ENCODE results near the gene PHGDH. TPM values are rescaled to one million over a fixed set of nuclear protein-coding genes. Genes with fewer than 3 reads are reported as not detected.

Gene PHGDH
- 100 to 1,000 TPM; 185 to 307 TPM for total RNA-seq

DNA sequence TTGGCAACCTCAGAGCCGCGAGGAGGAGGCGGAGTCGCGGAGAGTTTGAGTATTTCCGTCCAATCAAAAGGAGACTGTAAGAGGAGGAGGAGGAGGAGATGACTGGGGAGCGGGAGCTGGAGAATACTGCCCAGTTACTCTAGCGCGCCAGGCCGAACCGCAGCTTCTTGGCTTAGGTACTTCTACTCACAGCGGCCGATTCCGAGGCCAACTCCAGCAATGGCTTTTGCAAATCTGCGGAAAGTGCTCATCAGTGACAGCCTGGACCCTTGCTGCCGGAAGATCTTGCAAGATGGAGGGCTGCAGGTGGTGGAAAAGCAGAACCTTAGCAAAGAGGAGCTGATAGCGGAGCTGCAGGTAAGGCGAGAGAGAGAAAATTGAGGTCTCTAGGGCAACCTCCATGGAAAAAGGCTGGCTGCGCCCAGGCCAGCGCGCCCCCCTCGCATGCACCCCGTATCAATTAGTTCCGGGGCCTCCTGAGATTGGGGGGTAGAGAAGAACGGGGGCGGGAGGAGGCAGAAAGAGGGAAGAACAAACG, at the start of gene PHGDH:
Gene PHGDH, plus strand, starts transcription at position 131 of the 538 bp plus-strand sequence. Its CDS starts 89 bp downstream, at position 220.
- DNase-seq (ENCODE audit: low spot score) = peak; percentile 85
- under 1% methylated on average over 27 of the region's 27 CpGs for WGBS
- Histone ChIP-seq H3K9me3 (no peaks in the 10 kb centered on the region), H3K4me1 (replicated peaks) (no peaks in the 10 kb centered on the region), H3K4me3 (peak within 1 kb of the TSS; percentile 61 to 66), H3K36me3 (no peaks in the 10 kb centered on the region), H3K27ac (peak within 1 kb of the TSS; percentile 84 to 85), H3K27me3 (replicated peaks; ENCODE audit: insufficient read depth) (no peaks in the 10 kb centered on the region)
- intact Hi-C loops (cut with DNase I) = no loop called here
- TF ChIP-seq, protein P1, sequence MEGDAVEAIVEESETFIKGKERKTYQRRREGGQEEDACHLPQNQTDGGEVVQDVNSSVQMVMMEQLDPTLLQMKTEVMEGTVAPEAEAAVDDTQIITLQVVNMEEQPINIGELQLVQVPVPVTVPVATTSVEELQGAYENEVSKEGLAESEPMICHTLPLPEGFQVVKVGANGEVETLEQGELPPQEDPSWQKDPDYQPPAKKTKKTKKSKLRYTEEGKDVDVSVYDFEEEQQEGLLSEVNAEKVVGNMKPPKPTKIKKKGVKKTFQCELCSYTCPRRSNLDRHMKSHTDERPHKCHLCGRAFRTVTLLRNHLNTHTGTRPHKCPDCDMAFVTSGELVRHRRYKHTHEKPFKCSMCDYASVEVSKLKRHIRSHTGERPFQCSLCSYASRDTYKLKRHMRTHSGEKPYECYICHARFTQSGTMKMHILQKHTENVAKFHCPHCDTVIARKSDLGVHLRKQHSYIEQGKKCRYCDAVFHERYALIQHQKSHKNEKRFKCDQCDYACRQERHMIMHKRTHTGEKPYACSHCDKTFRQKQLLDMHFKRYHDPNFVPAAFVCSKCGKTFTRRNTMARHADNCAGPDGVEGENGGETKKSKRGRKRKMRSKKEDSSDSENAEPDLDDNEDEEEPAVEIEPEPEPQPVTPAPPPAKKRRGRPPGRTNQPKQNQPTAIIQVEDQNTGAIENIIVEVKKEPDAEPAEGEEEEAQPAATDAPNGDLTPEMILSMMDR (IDR thresholded peaks at IDR 0.05) = no peak
- TF ChIP-seq POLR2A (IDR thresholded peaks at IDR 0.05) (peak; percentile 76), POLR2AphosphoS5 (IDR thresholded peaks at IDR 0.05) (peak; percentile 78)

DNA sequence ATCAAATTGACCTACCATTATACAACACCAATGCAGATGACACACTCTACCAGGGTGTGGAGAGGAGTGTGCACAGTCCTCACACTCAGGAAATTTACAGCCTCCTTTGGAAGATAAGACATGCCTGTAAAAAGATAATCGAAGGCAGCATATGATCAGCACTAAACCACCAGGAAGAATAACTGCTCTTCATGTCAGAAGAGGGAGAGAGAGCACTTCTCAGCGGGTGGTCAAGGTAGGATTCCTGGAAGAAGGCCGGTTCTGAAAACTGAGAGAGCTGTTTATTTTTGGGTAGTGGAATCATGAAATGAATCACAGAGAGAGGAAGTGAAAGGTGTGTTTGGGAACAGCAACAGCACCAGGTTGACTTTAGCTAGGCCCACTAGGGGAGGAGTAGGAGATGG, 49.7 kb upstream of the PHGDH start:
- Histone ChIP-seq H3K9me3 (no peaks in the 10 kb centered on the region), H3K27ac (peak overlapping the region; percentile 77 to 83), H3K27me3 (replicated peaks; ENCODE audit: insufficient read depth) (no peaks in the 10 kb centered on the region), H3K36me3 (no peaks in the 10 kb centered on the region), H3K4me1 (replicated peaks) (peaks cover 14% of the 10 kb centered on the region), H3K4me3 (no peak overlapping the region)
- WGBS = 60% methylated on average over 3 of the region's 3 CpGs
- intact Hi-C loops (cut with DNase I) = loop anchor here (2.0 kb wide), 1 partner anchor 49 kb away; no protein-coding TSS in a partner anchor
- no peak for DNase-seq (ENCODE audit: low spot score)
- TF ChIP-seq POLR2AphosphoS5 (IDR thresholded peaks at IDR 0.05) (no peak), POLR2A (IDR thresholded peaks at IDR 0.05) (no peak)
- TF ChIP-seq, protein P1 (IDR thresholded peaks at IDR 0.05) = no peak

DNA sequence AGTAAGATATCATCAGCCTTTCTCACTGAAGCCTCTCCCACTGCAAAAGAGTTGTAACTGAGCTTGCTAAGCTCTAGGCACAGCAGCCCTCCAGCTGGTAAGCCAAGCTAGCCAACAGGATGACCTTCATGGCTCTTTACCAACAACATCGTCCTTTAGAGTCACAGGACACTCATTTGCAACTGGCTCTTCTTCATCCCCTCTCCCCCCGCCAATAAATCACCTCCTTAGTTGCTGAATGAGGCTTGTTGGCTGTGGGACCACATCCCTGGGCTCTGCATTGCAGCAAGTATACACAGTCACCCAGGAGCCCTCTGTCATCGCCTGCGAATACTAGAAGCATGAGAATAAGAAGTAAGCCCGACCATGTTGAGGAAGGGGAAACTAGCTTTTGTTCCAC, 47.7 kb upstream of the PHGDH start:
- H3K27me3 ChIP-seq (replicated peaks; ENCODE audit: insufficient read depth) = no peaks in the 10 kb centered on the region
- no peaks in the 10 kb centered on the region for H3K9me3 ChIP-seq
- intact Hi-C loops (cut with DNase I) = no loop called here
- peaks cover 12% of the 10 kb centered on the region for H3K4me1 ChIP-seq (replicated peaks)
- no peaks in the 10 kb centered on the region for H3K36me3 ChIP-seq
- WGBS = 81% methylated on average over 5 of the region's 5 CpGs
- H3K27ac ChIP-seq = no peak overlapping the region
- TF ChIP-seq, protein P1 (IDR thresholded peaks at IDR 0.05) = no peak
- TF ChIP-seq POLR2A (IDR thresholded peaks at IDR 0.05) (no peak), POLR2AphosphoS5 (IDR thresholded peaks at IDR 0.05) (no peak)
- no peak overlapping the region for H3K4me3 ChIP-seq
- DNase-seq (ENCODE audit: low spot score) = no peak

DNA sequence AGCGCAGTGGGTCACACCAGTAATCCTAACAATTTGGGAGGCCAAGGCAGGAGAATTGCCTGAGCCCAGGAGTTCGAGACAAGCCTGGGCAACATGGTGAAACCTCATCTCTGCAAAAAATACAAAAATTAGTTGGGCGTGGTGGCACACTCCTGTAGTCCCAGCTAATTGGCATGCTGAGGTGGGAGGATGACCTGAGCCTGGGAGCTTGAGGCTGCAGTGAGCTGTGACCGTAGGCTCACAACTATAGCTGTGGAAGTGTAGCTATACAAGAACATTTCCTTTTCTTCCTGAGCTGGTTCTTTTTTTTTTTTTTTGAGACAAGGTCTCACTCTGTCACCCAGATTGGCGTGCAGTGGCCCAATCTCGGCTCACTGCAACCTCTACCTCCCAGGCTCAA, 44.6 kb upstream of the PHGDH start:
- Histone ChIP-seq H3K27ac (no peak overlapping the region), H3K9me3 (no peaks in the 10 kb centered on the region), H3K4me1 (replicated peaks) (peaks cover 3% of the 10 kb centered on the region), H3K27me3 (replicated peaks; ENCODE audit: insufficient read depth) (no peaks in the 10 kb centered on the region), H3K4me3 (no peak overlapping the region), H3K36me3 (no peaks in the 10 kb centered on the region)
- intact Hi-C loops (cut with DNase I) = no loop called here
- WGBS = 97% methylated on average over 6 of the region's 6 CpGs
- TF ChIP-seq POLR2AphosphoS5 (IDR thresholded peaks at IDR 0.05) (no peak), POLR2A (IDR thresholded peaks at IDR 0.05) (no peak)
- TF ChIP-seq, protein P1 (IDR thresholded peaks at IDR 0.05) = no peak
- no peak for DNase-seq (ENCODE audit: low spot score)

DNA sequence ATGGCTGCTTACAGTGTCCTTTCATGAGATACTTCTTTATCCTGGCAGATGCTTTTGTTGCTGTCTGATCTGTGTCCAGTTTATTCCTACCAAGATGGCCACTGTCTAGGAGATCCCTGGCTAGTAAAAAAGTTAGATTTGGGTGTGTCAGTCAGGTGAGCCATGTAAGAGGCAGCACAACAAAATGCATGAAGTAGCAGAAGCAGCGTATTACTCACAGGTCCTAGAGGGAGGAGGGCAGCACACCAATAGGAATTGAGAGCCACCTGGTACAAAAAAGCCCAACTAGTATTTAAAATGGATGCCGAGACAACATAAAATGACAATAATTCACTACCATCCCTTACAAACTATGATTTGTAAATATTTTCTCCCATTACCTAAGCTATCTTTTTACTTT, 40.8 kb upstream of the PHGDH start:
- Histone ChIP-seq H3K4me3 (no peak overlapping the region), H3K27ac (no peak overlapping the region), H3K36me3 (no peaks in the 10 kb centered on the region), H3K27me3 (replicated peaks; ENCODE audit: insufficient read depth) (no peaks in the 10 kb centered on the region), H3K9me3 (no peaks in the 10 kb centered on the region), H3K4me1 (replicated peaks) (no peaks in the 10 kb centered on the region)
- DNase-seq (ENCODE audit: low spot score) = no peak
- intact Hi-C loops (cut with DNase I) = loop anchor here (10.0 kb wide), 1 partner anchor 296 kb away; no protein-coding TSS in a partner anchor
- TF ChIP-seq, protein P1 (IDR thresholded peaks at IDR 0.05) = no peak
- TF ChIP-seq POLR2AphosphoS5 (IDR thresholded peaks at IDR 0.05) (no peak), POLR2A (IDR thresholded peaks at IDR 0.05) (no peak)
- 94% methylated on average over 2 of the region's 2 CpGs for WGBS
